ENCODE data around the gene BRMS1L.

DNA sequence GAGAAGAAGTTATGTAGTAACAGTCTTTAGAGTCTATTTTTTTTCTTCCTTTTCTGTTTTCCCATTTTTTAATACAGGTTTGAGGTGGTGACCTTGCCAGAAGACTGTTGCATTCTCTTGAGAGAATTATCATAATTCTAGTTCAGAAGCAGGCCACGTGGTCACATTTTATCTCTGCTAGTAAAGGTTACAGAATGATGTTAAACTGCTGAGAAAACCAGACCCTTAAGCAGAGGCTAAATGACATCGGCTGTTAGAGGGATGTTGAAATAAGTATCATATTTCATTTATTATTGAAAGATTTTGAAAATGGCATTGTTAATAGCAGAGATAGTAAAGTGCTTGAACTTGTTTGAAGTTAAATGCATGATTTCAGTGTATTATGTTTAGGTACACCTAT is 49.2 kb downstream of the BRMS1L start:
- TF ChIP-seq EZH2 (IDR thresholded peaks at IDR 0.05; ENCODE audit: borderline replicate concordance, low read depth, low read length, severe bottlenecking): no peak
- no peak for TF ChIP-seq POLR2A (IDR thresholded peaks at IDR 0.05; ENCODE audit: low read depth, low read length)
- TF ChIP-seq, protein P1, sequence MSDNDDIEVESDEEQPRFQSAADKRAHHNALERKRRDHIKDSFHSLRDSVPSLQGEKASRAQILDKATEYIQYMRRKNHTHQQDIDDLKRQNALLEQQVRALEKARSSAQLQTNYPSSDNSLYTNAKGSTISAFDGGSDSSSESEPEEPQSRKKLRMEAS (IDR thresholded peaks at IDR 0.05; ENCODE audit: insufficient read depth, insufficient read length): no peak

All from endothelial cell of umbilical vein (primary cell).